Measurements from ENCODE around the gene GPC6.

DNA sequence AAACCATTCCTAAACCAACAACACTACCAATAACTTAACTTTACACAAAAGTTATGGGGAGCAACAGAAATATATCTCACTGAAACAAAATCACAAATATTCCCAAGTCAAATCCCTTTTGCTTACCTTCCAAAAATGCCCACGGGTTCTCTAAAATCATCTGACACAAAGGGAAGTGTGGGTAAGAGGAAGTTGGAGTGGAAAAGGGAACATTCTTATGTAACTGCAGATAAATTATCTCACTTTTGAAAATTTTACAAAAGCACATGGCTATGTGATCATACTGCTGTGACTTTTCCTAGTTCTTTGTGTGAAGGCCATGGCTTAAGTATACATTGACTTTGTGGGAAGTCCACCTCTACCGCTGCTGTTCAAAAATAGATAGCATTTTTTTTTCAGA lies 350.5 kb downstream of the GPC6 start:
- TF ChIP-seq, protein P1, sequence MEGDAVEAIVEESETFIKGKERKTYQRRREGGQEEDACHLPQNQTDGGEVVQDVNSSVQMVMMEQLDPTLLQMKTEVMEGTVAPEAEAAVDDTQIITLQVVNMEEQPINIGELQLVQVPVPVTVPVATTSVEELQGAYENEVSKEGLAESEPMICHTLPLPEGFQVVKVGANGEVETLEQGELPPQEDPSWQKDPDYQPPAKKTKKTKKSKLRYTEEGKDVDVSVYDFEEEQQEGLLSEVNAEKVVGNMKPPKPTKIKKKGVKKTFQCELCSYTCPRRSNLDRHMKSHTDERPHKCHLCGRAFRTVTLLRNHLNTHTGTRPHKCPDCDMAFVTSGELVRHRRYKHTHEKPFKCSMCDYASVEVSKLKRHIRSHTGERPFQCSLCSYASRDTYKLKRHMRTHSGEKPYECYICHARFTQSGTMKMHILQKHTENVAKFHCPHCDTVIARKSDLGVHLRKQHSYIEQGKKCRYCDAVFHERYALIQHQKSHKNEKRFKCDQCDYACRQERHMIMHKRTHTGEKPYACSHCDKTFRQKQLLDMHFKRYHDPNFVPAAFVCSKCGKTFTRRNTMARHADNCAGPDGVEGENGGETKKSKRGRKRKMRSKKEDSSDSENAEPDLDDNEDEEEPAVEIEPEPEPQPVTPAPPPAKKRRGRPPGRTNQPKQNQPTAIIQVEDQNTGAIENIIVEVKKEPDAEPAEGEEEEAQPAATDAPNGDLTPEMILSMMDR (IDR thresholded peaks at IDR 0.05), result no peak
- no peak for TF ChIP-seq POLR2A (IDR thresholded peaks at IDR 0.05)

Data from vagina (tissue), 2 donors.